Gastroesophageal sphincter (tissue), 3 donors: ENCODE data around the gene IL12B.

ENCODE experiments used
- CTCF ChIP-seq, 4 experiments: fragments of 200-600 bp in 2 of 4; fragments of 450-650 bp in 2 of 4; sonication (generic) in 1 of 4; IDR thresholded peaks; one replicate each; pipeline ENCODE4 v1.5.1; 2017 to 2019; ENCODE audit warnings: antibody characterized with exemption in 4 of 4, mild to moderate bottlenecking in 2 of 4, moderate library complexity in 2 of 4
- EP300 ChIP-seq: sonication (generic); formaldehyde crosslinking; IDR thresholded peaks from one replicate; pipeline ENCODE4 v1.6.1; 2017; ENCODE audit warnings: antibody characterized with exemption, mild to moderate bottlenecking
- POLR2A ChIP-seq, 2 donors: fragments of 450-650 bp; IDR thresholded peaks; one replicate each; pipeline ENCODE4 v1.6.1; 2017; ENCODE audit warnings: antibody characterized with exemption in 2 of 2, mild to moderate bottlenecking in 2 of 2, moderate library complexity in 1 of 2
- POLR2AphosphoS5 ChIP-seq: sonication (generic); formaldehyde crosslinking; IDR thresholded peaks from one replicate; pipeline ENCODE4 v1.6.1; 2017; ENCODE audit warnings: antibody characterized with exemption

GRCh38 chr5:159319832-159320231 lies 10.5 kb downstream of the IL12B start:
- no peak for TF ChIP-seq CTCF (IDR thresholded peaks at IDR 0.05)
- no peak for TF ChIP-seq POLR2AphosphoS5
- TF ChIP-seq EP300, result no peak
- no peak for TF ChIP-seq POLR2A (IDR thresholded peaks at IDR 0.05)
